NCI-H2196 (cell line): ENCODE results near the gene ALAS1.
"Not testable (repeated sequence)": the region's sequence is repeated elsewhere in the genome, so short reads cannot be mapped to it uniquely, and the experiment has no call there.

ENCODE experiments used
- DNase-seq: peaks from one replicate; lab custom pipeline; 2025; ENCODE audit not compliant: unreplicated experiment; lab: John Stamatoyannopoulos, UW

The ALAS1 gene

GRCh38 chr3:52197842-52198625 is at the start of gene ALAS1:
ALAS1 (plus strand) TSS chr3:52198160; CDS start chr3:52199242, 1,082 bp downstream.
- DNase-seq: peak; percentile 83

- DNase-seq: no peak
Observed at GRCh38 chr3:52149021-52149420, 48.9 kb upstream of the ALAS1 start.

- no peak for DNase-seq
Observed at GRCh38 chr3:52149726-52150125, 48.2 kb upstream of the ALAS1 start.

GRCh38 chr3:52150357-52150756 is 47.6 kb upstream of the ALAS1 start:
- DNase-seq: no peak

GRCh38 chr3:52150860-52151259 is 47.1 kb upstream of the ALAS1 start:
- no peak for DNase-seq

- not testable (repeated sequence) for DNase-seq
Observed at GRCh38 chr3:52151991-52152390, 46.0 kb upstream of the ALAS1 start.

- peak; percentile 48 for DNase-seq
Observed at GRCh38 chr3:52153389-52154096, 44.4 kb upstream of the ALAS1 start.

GRCh38 chr3:52154135-52155094 is 43.5 kb upstream of the ALAS1 start, which contains the start of gene POC1A:
POC1A (minus strand) TSS chr3:52154423; CDS start chr3:52154372, 51 bp downstream.
- peak; percentile 84 for DNase-seq

GRCh38 chr3:52155912-52156311 is 42.0 kb upstream of the ALAS1 start:
- DNase-seq: no peak

GRCh38 chr3:52159503-52159902 is 38.5 kb upstream of the ALAS1 start:
- DNase-seq: no peak

- DNase-seq: no peak
Observed at GRCh38 chr3:52162250-52162872, 35.6 kb upstream of the ALAS1 start.

GRCh38 chr3:52167240-52167639 is 30.7 kb upstream of the ALAS1 start:
- DNase-seq: no peak

- DNase-seq: not testable (repeated sequence)
Observed at GRCh38 chr3:52170217-52170616, 27.7 kb upstream of the ALAS1 start.

GRCh38 chr3:52171514-52172261 is 26.3 kb upstream of the ALAS1 start:
- no peak for DNase-seq

- DNase-seq: no peak
Observed at GRCh38 chr3:52172262-52172757, 25.6 kb upstream of the ALAS1 start.

GRCh38 chr3:52173101-52173500 is 24.9 kb upstream of the ALAS1 start:
- no peak for DNase-seq

- no peak for DNase-seq
Observed at GRCh38 chr3:52174896-52175295, 23.1 kb upstream of the ALAS1 start.

GRCh38 chr3:52175416-52176179 is 22.4 kb upstream of the ALAS1 start:
- DNase-seq: no peak

GRCh38 chr3:52176180-52176752 is 21.7 kb upstream of the ALAS1 start:
- DNase-seq: no peak
